NCI-H146 treated with DMSO at 0.1 percent for 48 hours (cell line): ENCODE results near the gene CLCN3.
"Not testable (repeated sequence)": the region's sequence is repeated elsewhere in the genome, so short reads cannot be mapped to it uniquely, and the experiment has no call there.

Experiments used
- DNase-seq: peaks from one replicate; lab custom pipeline; 2025; ENCODE audit not compliant: unreplicated experiment; lab: John Stamatoyannopoulos, UW

The CLCN3 gene

GRCh38 chr4:169655401-169655800, 35.0 kb downstream of the CLCN3 start:
- DNase-seq: no peak

- DNase-seq: no peak
Measured at GRCh38 chr4:169657470-169658107, 37.2 kb downstream of the CLCN3 start.

DNA sequence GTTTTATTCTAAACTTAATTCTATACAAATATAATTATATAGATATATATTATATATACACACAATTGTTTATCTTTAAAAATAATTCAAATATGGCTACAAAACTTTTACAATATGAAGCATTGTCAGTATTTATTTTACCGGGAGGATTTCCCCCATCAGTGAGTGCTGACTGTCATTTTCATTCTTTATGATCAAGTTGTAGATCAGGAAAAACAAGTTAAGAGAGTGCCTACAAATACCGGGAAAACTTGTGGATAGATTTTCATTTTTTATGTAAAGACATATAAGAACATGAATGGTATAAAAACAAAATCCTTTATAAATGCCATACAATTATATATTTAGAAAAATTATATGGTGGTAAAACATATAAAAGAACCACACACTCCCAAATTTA, 37.8 kb downstream of the CLCN3 start:
- DNase-seq: no peak

DNA sequence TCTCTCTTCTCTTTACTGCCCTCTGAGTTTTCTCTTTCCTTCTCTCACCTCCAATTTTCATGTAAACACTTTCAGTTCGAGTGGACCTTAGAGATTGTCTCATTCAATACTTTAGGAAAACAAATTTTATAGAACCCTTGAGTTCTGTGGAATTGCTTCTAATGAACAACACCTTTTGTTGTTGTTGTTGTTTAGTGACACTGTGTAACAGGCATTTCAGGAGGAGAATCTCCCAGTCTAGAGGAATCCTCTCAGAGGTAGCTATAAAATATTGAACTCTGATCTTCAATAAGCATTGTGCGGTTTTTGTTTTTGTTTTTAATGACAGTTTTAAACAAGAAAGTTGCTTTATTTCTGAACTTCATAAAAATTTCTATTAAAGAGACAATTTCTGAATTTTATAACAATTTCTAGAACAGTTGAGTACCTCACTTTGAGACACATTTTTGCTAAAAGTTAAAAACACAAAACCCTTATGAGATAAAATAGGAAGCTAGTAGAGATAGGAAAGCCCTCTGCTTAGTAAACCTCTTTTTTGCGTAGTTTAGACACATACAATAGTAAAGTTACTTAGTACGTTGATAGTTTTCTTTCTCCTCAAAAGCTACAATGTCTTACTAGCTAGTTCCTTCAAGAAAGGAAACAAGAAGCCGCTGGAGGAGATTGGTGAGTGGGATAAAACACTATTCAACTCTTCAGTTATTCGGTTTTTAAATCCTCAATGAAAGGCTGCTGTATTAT, 38.8 kb downstream of the CLCN3 start:
- no peak for DNase-seq

GRCh38 chr4:169659716-169660670, 39.6 kb downstream of the CLCN3 start:
- DNase-seq: peak; percentile 83

DNA sequence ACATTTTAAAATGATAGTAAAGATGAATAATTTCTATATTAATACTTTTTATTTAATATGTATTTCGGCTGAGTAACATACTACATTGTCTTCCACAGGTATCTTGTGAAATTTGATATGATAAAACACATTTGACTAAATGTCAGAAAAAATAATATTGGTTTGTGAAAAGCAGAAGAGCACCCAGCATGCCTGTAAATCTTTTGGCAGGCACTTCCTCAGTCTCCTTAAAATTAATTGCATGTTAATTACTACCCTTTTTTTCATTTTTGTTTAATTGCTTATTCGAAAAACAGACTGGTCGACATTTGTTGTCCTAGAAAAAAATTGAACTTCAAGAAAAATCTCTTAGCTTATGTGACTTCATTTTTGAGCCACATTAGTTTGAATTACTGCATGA, 40.6 kb downstream of the CLCN3 start:
- no peak for DNase-seq

GRCh38 chr4:169661761-169662160, 41.4 kb downstream of the CLCN3 start:
- peak; percentile 21 for DNase-seq

DNA sequence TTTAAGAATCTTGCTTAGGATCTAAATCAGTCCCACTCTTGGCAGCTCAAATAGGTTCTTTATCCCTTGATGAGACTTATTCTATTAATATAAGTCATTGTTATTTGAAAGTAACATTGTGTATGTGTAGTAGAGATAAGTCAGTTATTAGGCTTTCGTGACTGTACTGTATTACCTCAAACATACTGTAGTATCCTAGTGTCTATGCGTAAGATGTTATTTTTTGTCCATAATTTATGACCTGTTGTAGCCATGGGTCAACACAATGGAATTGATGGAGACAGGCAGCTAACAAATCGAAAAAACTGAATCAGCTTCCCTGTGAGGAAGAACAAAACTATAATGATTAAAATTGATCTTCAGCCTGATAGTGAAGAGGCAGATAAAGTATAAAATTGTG, 41.8 kb downstream of the CLCN3 start:
- DNase-seq: peak; percentile 21

DNA sequence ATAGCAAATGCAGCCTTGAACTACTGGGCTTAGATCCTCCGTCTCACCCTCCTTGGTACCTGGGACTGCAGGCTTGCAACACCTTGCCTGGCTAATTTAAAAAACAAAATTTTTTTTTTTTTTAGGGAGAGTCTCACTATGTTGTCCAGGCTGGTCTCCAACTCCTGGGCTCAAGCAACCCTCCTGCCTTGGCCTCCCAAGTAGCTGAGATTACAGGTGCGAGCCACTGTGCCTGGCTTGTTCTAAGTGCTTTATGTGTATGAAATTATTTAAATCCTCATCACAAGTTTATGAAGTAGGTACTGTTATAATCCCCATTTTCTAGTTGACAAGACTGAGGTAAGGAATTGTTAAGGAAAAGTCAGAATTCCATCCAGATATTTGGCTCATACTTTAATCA, 43.0 kb downstream of the CLCN3 start:
- DNase-seq: no peak

DNA sequence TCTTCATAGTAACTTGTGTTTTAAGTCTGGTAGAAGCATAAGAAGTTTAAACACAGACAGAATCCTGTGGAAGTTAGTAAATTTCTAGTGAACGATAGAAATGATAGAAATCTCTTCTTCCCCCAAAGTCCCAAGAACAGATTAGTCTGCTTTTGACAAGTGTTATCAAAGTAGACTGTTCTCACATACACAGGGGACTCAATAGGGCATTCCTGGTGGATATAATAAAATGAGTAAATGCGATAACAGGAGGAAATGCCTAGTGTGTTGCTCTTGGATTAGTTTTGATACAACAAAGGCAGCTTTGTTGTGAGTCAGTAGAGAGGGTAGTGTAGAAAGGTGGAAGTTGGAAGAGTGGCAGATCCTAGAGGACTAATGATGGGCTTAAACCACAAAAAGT, 43.5 kb downstream of the CLCN3 start:
- no peak for DNase-seq

DNA sequence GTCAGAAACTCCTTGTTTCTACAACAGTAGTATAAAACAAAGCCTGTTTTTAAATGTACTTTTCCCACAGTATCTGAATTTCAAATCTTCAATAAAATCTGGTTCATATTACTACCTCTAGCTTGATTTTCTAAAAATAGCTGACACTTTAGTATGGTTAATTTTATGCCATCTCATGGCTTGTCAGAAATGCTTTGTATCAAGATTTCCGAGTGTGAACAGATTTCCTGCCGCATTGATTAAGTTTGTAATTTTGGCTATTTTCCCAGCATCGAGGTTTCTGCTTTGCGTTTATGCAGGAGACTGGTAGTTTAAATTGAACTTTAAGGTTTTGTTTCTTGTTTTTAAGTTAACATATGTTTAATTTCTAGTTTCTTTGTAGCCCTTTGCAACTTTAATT, 44.2 kb downstream of the CLCN3 start:
- DNase-seq: no peak

DNA sequence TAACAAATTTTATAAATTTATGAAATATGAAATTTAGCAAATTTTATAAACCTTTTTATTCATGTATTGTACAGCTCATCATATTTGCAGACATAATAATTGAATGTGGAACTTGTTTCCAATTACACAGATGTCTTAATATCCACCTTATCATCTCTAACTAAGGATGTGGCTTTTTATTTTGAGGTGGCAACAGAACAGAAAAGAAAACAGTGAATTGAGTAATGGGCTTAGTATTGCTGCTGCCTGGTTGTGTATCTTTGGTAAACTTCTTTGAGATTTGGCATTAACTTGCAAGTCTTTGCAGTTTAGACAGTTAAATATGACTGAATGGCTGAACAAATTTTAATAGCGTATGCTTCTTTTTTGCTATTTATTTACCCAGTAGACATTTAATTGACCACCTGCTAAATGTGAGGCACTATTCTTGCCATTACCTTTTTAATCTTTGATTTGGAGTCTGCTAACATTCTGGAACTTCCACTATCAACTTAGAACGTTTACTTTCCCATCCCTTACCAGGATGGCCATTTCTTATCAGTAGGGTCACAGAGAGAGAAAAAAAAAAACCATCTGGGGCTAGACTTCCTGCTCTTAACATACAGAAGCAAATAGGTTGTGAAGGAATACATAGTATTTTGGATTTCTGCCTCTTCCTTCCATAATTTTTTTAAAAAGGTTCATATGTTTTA, 44.8 kb downstream of the CLCN3 start:
- no peak for DNase-seq

DNA sequence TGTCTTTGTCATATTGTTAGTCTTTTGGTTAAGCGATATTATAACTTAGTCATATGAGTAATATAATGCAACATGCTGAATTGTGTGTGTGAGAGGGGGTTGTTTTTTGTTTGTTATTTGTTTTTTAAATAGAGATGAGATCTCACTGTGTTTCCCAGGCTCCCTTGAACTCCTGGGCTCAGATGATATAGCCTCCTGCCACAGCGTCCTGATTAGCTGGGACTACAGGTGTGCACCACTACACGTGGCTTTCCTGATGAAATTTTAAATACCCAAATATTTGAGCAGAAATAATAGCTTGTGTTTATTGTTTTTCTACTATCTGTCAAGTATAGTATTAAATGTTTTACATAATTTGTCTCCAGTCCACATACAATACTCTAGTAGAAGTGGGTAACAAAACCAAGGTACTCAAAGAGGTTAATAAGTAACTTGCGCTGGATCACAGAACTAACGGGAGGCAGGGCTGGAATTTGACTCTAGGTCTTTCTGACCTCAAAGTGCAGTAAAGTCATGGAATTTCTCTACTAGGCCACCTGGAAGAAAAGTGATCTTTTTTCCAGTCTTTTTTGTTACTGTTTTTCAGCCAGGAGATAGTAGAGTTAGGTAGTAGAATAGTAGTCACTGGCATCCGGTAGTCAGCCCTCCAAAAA, 47.8 kb downstream of the CLCN3 start:
- no peak for DNase-seq

- DNase-seq: no peak
Measured at GRCh38 chr4:169675825-169676224, 55.4 kb downstream of the CLCN3 start.

- no peak for DNase-seq
Measured at GRCh38 chr4:169677150-169677748, 56.9 kb downstream of the CLCN3 start.

DNA sequence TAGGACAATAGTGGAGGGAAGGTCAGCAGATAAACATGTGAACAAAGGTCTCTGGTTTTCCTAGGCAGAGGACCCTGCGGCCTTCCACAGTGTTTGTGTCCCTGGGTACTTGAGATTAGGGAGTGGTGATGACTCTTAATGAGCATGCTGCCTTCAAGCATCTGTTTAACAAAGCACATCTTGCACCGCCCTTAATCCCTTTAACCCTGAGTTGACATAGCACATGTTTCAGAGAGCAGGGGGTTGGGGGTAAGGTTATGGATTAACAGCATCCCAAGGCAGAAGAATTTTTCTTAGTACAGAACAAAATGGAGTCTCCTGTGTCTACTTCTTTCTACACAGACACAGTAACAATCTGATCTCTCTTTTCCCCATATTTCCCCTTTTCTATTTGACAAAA, 58.1 kb downstream of the CLCN3 start:
- DNase-seq: not testable (repeated sequence)

- not testable (repeated sequence) for DNase-seq
Measured at GRCh38 chr4:169678951-169679591, 58.7 kb downstream of the CLCN3 start.

GRCh38 chr4:169682372-169683047, 62.1 kb downstream of the CLCN3 start:
- DNase-seq: no peak

DNA sequence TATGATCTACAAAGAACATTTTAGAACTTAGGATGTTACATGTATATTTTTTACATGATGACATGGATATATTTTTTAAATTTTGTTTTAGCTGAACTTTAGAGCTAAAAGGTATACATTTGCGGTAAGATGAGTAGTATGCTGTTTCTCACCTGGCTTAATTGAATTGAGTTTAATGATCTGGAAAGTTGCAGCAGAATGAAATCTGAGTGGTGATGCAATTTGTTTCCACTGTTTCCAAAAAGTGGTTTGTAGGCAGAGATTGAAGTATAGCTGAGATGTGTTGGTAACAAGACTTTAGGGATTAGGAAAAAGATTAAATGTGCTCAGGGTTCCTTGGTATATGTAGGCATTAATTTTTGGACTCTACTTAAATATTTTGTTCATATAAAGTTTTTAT, 69.3 kb downstream of the CLCN3 start:
- no peak for DNase-seq
